Astrocyte of the cerebellum (primary cell): Measurements from ENCODE around the gene SAP30.
A peak's percentile ranks its signal among the peaks of the same experiment; 100 is the strongest.

Experiments
- DNase-seq: peaks from one replicate; pipeline ENCODE4 v3.0.0-alpha.2; 2011; ENCODE audit warnings: low read depth
- H3K4me3 ChIP-seq: 2 replicates; pipeline ENCODE4 v1.5.1; 2011; ENCODE audit warnings: mild to moderate bottlenecking, low read depth, low read length, moderate library complexity
- CTCF ChIP-seq: IDR thresholded peaks from 2 replicates; pipeline ENCODE4 v1.5.1; 2012; ENCODE audit warnings: low read length, low read depth, moderate library complexity, mild to moderate bottlenecking; ENCODE audit errors: missing control alignments
- in situ Hi-C: cut with HindIII; loops from 2 replicates; pipeline ENCODE4 v1.10.0; 2017; ENCODE audit warnings: low sequenced_read_pairs

The SAP30 gene

GRCh38 chr4:173370477-173371291 is at the start of gene SAP30:
Gene SAP30, plus strand, starts transcription at chr4:173370954. Its CDS starts 229 bp downstream, at chr4:173371183.
- DNase-seq, result peak; percentile 95
- peak within 1 kb of the TSS; percentile 95 for H3K4me3 ChIP-seq
- no peak for TF ChIP-seq CTCF
- in situ Hi-C loops, result no loop called here

- no peak for TF ChIP-seq CTCF
- DNase-seq, result no peak
- in situ Hi-C loops, result no loop called here
- H3K4me3 ChIP-seq, result no peak overlapping the region
Measured at GRCh38 chr4:173325007-173325736, 45.6 kb upstream of the SAP30 start.

- in situ Hi-C loops, result no loop called here
- H3K4me3 ChIP-seq, result no peak overlapping the region
- DNase-seq, result no peak
- TF ChIP-seq CTCF, result no peak
Measured at GRCh38 chr4:173328236-173328901, 42.4 kb upstream of the SAP30 start.

GRCh38 chr4:173330590-173330989 is 40.2 kb upstream of the SAP30 start:
- no peak for DNase-seq
- TF ChIP-seq CTCF, result no peak
- H3K4me3 ChIP-seq, result no peak overlapping the region
- in situ Hi-C loops, result no loop called here

- H3K4me3 ChIP-seq, result peak overlapping the region; percentile 95
- in situ Hi-C loops, result no loop called here
- no peak for DNase-seq
- TF ChIP-seq CTCF, result no peak
Measured at GRCh38 chr4:173332021-173332487, 38.7 kb upstream of the SAP30 start.

GRCh38 chr4:173332963-173333657 is 37.6 kb upstream of the SAP30 start:
- DNase-seq, result no peak

More at GRCh38 chr4:173332963-173333657, 37.6 kb upstream of the SAP30 start:
- in situ Hi-C loops, result no loop called here
- H3K4me3 ChIP-seq, result peak overlapping the region; percentile 95
- TF ChIP-seq CTCF, result no peak
